HG03064 (cell line): ENCODE measurements around the gene TYR.
"Not testable (repeated sequence)": the region's sequence is repeated elsewhere in the genome, so short reads cannot be mapped to it uniquely, and the experiment has no call there.

ENCODE experiments used
- ATAC-seq: cut with Tn5 transposase; IDR thresholded peaks from one replicate; pipeline ENCODE4 v1.9.1; 2021; ENCODE audit warnings: low read depth; ENCODE audit not compliant: unreplicated experiment

Gene TYR

DNA sequence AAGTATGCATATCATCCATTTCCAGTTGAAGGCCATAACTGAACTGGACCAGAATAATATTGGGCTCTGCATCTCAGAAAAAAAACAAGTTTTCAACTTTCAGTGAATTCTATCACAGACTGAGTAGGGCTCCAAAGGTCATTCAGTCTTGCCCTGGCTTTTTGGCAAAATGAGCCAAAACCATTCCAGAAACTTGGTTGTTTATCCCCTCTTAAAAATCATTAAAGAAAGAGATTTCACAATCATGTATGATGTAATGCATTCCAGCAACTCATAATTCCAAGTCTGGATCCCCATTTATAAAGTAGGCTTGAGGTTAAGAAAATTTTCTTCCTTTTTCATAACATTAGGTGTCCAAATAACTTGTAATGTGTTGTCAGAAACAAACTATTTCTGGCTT is 162.8 kb downstream of the TYR start:
- ATAC-seq: not testable (repeated sequence)

DNA sequence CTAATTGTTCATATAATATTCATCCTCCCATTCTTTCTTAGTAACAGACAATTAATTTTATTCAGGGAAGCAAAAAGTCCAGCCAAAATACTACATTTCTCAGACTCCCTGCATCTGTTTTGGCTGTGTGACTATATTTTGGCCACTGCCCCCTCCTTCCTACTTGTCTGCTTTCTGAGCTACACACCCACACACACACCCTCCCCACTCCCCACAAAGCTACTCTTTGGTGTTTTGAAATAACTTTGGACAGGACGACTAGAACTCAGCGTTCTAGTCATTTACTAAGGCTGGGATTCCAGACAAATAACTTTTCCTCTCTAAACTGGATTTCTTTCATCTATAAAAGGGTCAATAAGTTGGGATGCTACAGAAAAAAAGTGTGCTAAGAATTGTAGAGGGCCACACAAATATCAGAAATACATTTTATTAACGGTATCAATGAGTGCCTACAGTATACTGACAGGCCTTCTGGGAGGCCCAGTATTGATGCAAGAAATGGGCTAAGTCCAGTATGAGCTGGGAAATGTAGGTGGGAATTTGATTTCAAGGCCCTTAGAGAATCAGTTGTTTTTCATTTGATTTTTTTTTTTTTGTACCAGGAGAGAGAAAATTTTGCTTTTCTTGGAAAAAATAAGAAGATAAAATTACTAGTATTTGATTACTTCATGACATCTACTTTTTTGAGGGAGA is 165.4 kb downstream of the TYR start:
- not testable (repeated sequence) for ATAC-seq
